ENCODE data around the gene CDH22. TPM values are rescaled to one million over a fixed set of nuclear protein-coding genes. Genes with fewer than 3 reads are reported as not detected.

The CDH22 gene
- total RNA-seq, 3 donors from 2014 or later (not counting 1 experiment from before 2014, with no cell fraction given) = not detected

DNA sequence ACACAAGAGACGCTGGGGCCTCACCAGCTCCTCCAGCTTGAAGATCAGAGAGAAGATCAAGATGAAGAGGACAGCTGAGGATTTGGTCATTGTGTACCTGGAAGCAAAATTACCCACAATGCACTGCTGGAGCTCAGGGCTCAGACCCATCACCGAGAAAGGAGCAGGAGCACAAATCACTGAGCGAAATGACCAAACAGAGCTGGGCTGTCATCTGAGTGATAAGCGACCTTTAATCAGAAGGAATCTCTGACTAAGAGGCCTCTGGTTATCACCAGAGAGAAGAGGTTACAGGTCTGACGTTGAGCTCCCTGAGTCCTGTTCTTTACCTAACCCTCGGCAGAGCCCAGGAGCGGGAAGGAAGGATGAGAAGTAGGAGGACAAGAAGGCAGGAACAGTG is 47.5 kb upstream of the CDH22 start:
- Mint-ChIP-seq H3K4me1 (peaks cover 34 to 60% of the 10 kb centered on the region in 2 donors), H3K9me3 (no peaks in the 10 kb centered on the region), H3K27ac (peak overlapping the region; percentile 41 to 73), H3K36me3 (no peaks in the 10 kb centered on the region), H3K4me3 (no peak overlapping the region), H3K27me3 (ENCODE audit: low read depth in 2 of 2) (no peaks in the 10 kb centered on the region)
- DNase-seq (no peak), ATAC-seq (no peak)
- no peak for TF ChIP-seq CTCF (IDR thresholded peaks at IDR 0.05)
- Histone ChIP-seq H3K27ac (ENCODE audit: low read length) (no peak overlapping the region), H3K4me1 (ENCODE audit: control insufficient read depth, insufficient read depth, low read length) (peaks cover 31% of the 10 kb centered on the region), H3K9me3 (ENCODE audit: control insufficient read depth, insufficient read depth, low read length) (no peaks in the 10 kb centered on the region), H3K27me3 (ENCODE audit: control insufficient read depth, insufficient read depth, low read length) (no peaks in the 10 kb centered on the region), H3K36me3 (ENCODE audit: control insufficient read depth, insufficient read depth, low read length) (peaks cover 17% of the 10 kb centered on the region), H3K4me3 (ENCODE audit: low read length) (no peak overlapping the region)
- 91% methylated on average over 7 of the region's 7 CpGs for WGBS (ENCODE audit: insufficient coverage)
- intact Hi-C loops (cut with micrococcal nuclease) = no loop called here

GRCh38 chr20:46354920-46355654 is 46.8 kb upstream of the CDH22 start:
- no peaks in the 10 kb centered on the region for H3K27me3 Mint-ChIP-seq (ENCODE audit: low read depth in 2 of 2)
- H3K36me3 Mint-ChIP-seq = no peaks in the 10 kb centered on the region

GRCh38 chr20:46354207-46354555 is 45.9 kb upstream of the CDH22 start:
- Mint-ChIP-seq H3K4me3 (no peak overlapping the region), H3K9me3 (no peaks in the 10 kb centered on the region), H3K27ac (peak overlapping the region in 1 of 2 donors; percentile 42), H3K36me3 (no peaks in the 10 kb centered on the region), H3K4me1 (peaks cover 28 to 58% of the 10 kb centered on the region in 2 donors), H3K27me3 (ENCODE audit: low read depth in 2 of 2) (no peaks in the 10 kb centered on the region)
- intact Hi-C loops (cut with micrococcal nuclease) = no loop called here
- no peak for ATAC-seq
- DNase-seq = no peak
- Histone ChIP-seq H3K36me3 (ENCODE audit: control insufficient read depth, insufficient read depth, low read length) (peaks cover 22% of the 10 kb centered on the region), H3K4me1 (ENCODE audit: control insufficient read depth, insufficient read depth, low read length) (peaks cover 20% of the 10 kb centered on the region), H3K27me3 (ENCODE audit: control insufficient read depth, insufficient read depth, low read length) (no peaks in the 10 kb centered on the region), H3K9me3 (ENCODE audit: control insufficient read depth, insufficient read depth, low read length) (no peaks in the 10 kb centered on the region), H3K4me3 (ENCODE audit: low read length) (no peak overlapping the region), H3K27ac (ENCODE audit: low read length) (no peak overlapping the region)
- TF ChIP-seq CTCF (IDR thresholded peaks at IDR 0.05) = no peak
- 95% methylated on average over 4 of the region's 4 CpGs for WGBS (ENCODE audit: insufficient coverage)

More at GRCh38 chr20:46354920-46355654, 46.8 kb upstream of the CDH22 start:
- Mint-ChIP-seq H3K4me3 (no peak overlapping the region), H3K4me1 (peaks cover 37 to 66% of the 10 kb centered on the region in 2 donors), H3K9me3 (no peaks in the 10 kb centered on the region), H3K27ac (peak overlapping the region; percentile 41 to 73)
- no peak for TF ChIP-seq CTCF (IDR thresholded peaks at IDR 0.05)
- Histone ChIP-seq H3K4me3 (ENCODE audit: low read length) (no peak overlapping the region), H3K36me3 (ENCODE audit: control insufficient read depth, insufficient read depth, low read length) (peaks cover 18% of the 10 kb centered on the region), H3K9me3 (ENCODE audit: control insufficient read depth, insufficient read depth, low read length) (no peaks in the 10 kb centered on the region), H3K27ac (ENCODE audit: low read length) (no peak overlapping the region), H3K27me3 (ENCODE audit: control insufficient read depth, insufficient read depth, low read length) (no peaks in the 10 kb centered on the region), H3K4me1 (ENCODE audit: control insufficient read depth, insufficient read depth, low read length) (peaks cover 29% of the 10 kb centered on the region)
- DNase-seq = no peak
- intact Hi-C loops (cut with micrococcal nuclease) = no loop called here
- 97% methylated on average over 20 of the region's 20 CpGs for WGBS (ENCODE audit: insufficient coverage)
- no peak for ATAC-seq
